ENCODE data around the gene FGF2. TPM values are rescaled to one million over a fixed set of nuclear protein-coding genes. Genes with fewer than 3 reads are reported as not detected.

The FGF2 gene
- total RNA-seq, 1 experiment from 2014 or later, result 3.8 TPM

GRCh38 chr4:122909683-122910082 is 83.1 kb downstream of the FGF2 start:
- Histone ChIP-seq H3K79me2 (ENCODE audit: insufficient read depth, low read length) (no peaks in the 10 kb centered on the region), H3K9me3 (ENCODE audit: control insufficient read depth in 1 of 2, insufficient read depth in 1 of 2, low read depth in 1 of 2, low read length in 2 of 2) (no peaks in the 10 kb centered on the region), H3K9me2 (ENCODE audit: insufficient read depth) (no peaks in the 10 kb centered on the region), H3K4me2 (ENCODE audit: low read length) (no peak overlapping the region), H3K4me3 (replicated peaks in 1 of 2; ENCODE audit: low read depth in 1 of 2, low read length in 2 of 2) (no peak overlapping the region), H2AFZ (ENCODE audit: low read depth, low read length, poor library complexity, severe bottlenecking) (no peak overlapping the region), H3K27ac (ENCODE audit: low read depth, low read length) (no peak overlapping the region), H3K4me1 (ENCODE audit: control insufficient read depth in 1 of 2, insufficient read depth in 2 of 2, low read length in 2 of 2) (peaks cover 4 to 6% of the 10 kb centered on the region in 2 experiments; a peak in 3 of 4 replicates), H3K27me3 (ENCODE audit: insufficient read depth, low read length) (no peaks in the 10 kb centered on the region), H3K9ac (ENCODE audit: low read length) (no peak overlapping the region), H3K36me3 (ENCODE audit: control insufficient read depth in 1 of 2, insufficient read depth in 2 of 2, low read length in 2 of 2) (no peaks in the 10 kb centered on the region), H4K20me1 (ENCODE audit: insufficient read depth) (no peaks in the 10 kb centered on the region)
- intact Hi-C loops (cut with micrococcal nuclease), result no loop called here
- no TSS peak for BruUV-seq (replicated peaks)
- RAD21 ChIA-PET (ENCODE audit: low non-redundant PET in 1 of 2, low total read pairs in 2 of 2, uncharacterized antibody in 2 of 2, unreplicated experiment in 2 of 2), result no interaction called here
- TF ChIP-seq MAX (IDR thresholded peaks at IDR 0.05) (no peak), CBX3 (IDR thresholded peaks at IDR 0.05; ENCODE audit: low read depth) (no peak), SRF (IDR thresholded peaks at IDR 0.05; ENCODE audit: low read depth) (no peak), EGR1 (IDR thresholded peaks at IDR 0.05; ENCODE audit: low read depth) (no peak), CTCF (IDR thresholded peaks at IDR 0.05 in 2 of 3, conservative IDR thresholded peaks at IDR 0.05 in 1 of 3; ENCODE audit: borderline replicate concordance in 1 of 3, insufficient read depth in 1 of 3, low read depth in 2 of 3, low read length in 2 of 3) (no peak), JUND (IDR thresholded peaks at IDR 0.05) (no peak), REST (IDR thresholded peaks at IDR 0.05; ENCODE audit: low read depth) (no peak), ATF3 (IDR thresholded peaks at IDR 0.05) (no peak), CEBPB (IDR thresholded peaks at IDR 0.05; ENCODE audit: low read depth) (no peak), ZBTB33 (IDR thresholded peaks at IDR 0.05; ENCODE audit: extremely low read depth, insufficient replicate concordance, low read length) (no peak), ZNF274 (IDR thresholded peaks at IDR 0.05; ENCODE audit: low read depth, low read length) (no peak), POLR2A (IDR thresholded peaks at IDR 0.05; ENCODE audit: borderline replicate concordance, extremely low read depth, insufficient read depth, insufficient read length) (no peak), RAD21 (IDR thresholded peaks at IDR 0.05; ENCODE audit: low read depth) (no peak), FOSL1 (IDR thresholded peaks at IDR 0.05; ENCODE audit: low read depth) (no peak), ELF1 (IDR thresholded peaks at IDR 0.05; ENCODE audit: borderline replicate concordance, low read depth) (no peak), YY1 (IDR thresholded peaks at IDR 0.05; ENCODE audit: extremely low read depth, insufficient replicate concordance, low read depth, low read length) (no peak), POLR2AphosphoS5 (IDR thresholded peaks at IDR 0.05; ENCODE audit: low read depth, low read length) (no peak), SIN3A (IDR thresholded peaks at IDR 0.05; ENCODE audit: low read depth) (no peak), ZFX (IDR thresholded peaks at IDR 0.05) (no peak), EZH2 (IDR thresholded peaks at IDR 0.05) (no peak)
- ATAC-seq (no peak), DNase-seq (ENCODE audit: low read depth, low spot score) (no peak)
- CTCF ChIA-PET, result no interaction called here
- POLR2A ChIA-PET, result no interaction called here

All from HCT116 (cell line).